Measurements from ENCODE around the gene CAPZB.

DNA sequence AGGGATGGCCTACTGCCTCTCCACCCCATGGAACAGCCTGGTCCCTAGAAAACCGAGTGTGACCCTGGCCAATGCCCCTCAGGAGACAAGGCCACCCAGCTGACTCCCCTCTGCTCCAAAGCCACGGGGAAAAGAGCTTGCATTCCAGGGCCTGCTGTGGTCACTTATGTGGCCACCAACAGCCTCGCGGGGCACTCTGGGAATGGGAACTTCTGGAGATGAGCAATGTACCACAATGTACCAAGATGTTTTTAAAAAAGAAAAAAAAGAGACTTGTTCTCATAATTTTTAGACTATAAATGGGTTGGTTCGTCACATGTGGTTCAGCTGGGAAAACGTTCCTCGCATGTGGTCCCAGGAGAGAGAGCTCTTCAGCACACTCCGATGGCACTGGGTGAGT lies 110.4 kb downstream of the CAPZB start:
- TF ChIP-seq, protein P1, sequence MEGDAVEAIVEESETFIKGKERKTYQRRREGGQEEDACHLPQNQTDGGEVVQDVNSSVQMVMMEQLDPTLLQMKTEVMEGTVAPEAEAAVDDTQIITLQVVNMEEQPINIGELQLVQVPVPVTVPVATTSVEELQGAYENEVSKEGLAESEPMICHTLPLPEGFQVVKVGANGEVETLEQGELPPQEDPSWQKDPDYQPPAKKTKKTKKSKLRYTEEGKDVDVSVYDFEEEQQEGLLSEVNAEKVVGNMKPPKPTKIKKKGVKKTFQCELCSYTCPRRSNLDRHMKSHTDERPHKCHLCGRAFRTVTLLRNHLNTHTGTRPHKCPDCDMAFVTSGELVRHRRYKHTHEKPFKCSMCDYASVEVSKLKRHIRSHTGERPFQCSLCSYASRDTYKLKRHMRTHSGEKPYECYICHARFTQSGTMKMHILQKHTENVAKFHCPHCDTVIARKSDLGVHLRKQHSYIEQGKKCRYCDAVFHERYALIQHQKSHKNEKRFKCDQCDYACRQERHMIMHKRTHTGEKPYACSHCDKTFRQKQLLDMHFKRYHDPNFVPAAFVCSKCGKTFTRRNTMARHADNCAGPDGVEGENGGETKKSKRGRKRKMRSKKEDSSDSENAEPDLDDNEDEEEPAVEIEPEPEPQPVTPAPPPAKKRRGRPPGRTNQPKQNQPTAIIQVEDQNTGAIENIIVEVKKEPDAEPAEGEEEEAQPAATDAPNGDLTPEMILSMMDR (conservative IDR thresholded peaks at IDR 0.05; ENCODE audit: low read length), result no peak
- TF ChIP-seq EZH2phosphoT487 (IDR thresholded peaks at IDR 0.05; ENCODE audit: borderline replicate concordance), result no peak

Measured in Loucy (cell line).